ENCODE results near the gene PABPN1L. TPM values are rescaled to one million over a fixed set of nuclear protein-coding genes. Genes with fewer than 3 reads are reported as not detected.

Gene PABPN1L
- total and polyA plus RNA-seq, 2 donors (not counting 1 experiment from before 2014, with no cell fraction given), result 0.21 to 0.84 TPM

DNA sequence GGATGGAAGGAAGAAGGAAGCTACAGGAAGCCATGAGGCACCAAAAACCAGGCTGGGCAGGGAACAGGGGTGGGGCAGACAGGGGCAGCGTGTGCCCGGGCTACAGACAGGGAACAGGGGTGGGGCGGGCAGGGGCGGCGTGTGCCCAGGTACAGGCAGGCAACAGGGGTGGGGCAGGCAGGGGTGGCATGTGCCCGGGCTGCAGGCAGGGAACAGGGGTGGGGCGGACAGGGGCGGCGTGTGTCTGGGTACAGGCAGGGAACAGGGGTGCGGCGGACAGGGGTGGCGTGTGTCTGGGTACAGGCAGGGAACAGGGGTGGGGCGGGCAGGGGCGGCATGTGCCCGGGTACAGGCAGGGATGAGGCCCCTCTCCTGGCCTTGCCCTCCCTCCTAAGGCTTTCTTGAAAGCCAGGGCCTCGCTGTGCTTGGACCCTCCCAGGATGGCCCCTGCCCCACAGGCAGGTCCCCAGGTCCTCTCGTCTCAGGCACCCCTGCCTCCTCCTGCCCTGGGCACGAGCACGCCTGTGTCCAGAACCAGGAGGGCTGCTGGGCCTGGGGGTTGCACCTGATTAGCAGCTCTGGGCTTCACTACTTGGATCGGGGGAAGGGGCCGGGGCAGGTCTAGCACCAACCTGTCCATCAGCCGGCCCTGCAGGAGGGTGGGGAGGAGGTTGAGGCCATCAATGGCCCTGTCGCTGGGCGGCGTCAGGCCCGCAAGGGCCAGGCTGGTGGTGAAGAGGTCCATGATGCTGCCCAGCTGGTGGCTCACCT lies 40.2 kb downstream of the PABPN1L start:
- Mint-ChIP-seq H3K27ac (no peak overlapping the region), H3K27me3 (no peaks in the 10 kb centered on the region), H3K4me1 (no peaks in the 10 kb centered on the region), H3K4me3 (no peak overlapping the region), H3K9me3 (ENCODE audit: insufficient read depth) (no peaks in the 10 kb centered on the region)
- TF ChIP-seq, protein P1, sequence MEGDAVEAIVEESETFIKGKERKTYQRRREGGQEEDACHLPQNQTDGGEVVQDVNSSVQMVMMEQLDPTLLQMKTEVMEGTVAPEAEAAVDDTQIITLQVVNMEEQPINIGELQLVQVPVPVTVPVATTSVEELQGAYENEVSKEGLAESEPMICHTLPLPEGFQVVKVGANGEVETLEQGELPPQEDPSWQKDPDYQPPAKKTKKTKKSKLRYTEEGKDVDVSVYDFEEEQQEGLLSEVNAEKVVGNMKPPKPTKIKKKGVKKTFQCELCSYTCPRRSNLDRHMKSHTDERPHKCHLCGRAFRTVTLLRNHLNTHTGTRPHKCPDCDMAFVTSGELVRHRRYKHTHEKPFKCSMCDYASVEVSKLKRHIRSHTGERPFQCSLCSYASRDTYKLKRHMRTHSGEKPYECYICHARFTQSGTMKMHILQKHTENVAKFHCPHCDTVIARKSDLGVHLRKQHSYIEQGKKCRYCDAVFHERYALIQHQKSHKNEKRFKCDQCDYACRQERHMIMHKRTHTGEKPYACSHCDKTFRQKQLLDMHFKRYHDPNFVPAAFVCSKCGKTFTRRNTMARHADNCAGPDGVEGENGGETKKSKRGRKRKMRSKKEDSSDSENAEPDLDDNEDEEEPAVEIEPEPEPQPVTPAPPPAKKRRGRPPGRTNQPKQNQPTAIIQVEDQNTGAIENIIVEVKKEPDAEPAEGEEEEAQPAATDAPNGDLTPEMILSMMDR (IDR thresholded peaks at IDR 0.05), result no peak
- no peak for TF ChIP-seq EZH2 (IDR thresholded peaks at IDR 0.05; ENCODE audit: borderline replicate concordance, insufficient read depth, low read depth, low read length, poor library complexity, severe bottlenecking)
- WGBS (ENCODE audit: insufficient coverage), result 96% methylated on average over 25 of the region's 26 CpGs
- H3K79me2 ChIP-seq (ENCODE audit: control insufficient read depth, insufficient read depth, low read length), result no peaks in the 10 kb centered on the region
- H3K9me3 ChIP-seq (ENCODE audit: control extremely low read depth in 1 of 3, control insufficient read depth in 2 of 3, insufficient read depth in 1 of 3, low read length in 2 of 3), result no peaks in the 10 kb centered on the region
- H2AFZ ChIP-seq (ENCODE audit: insufficient read depth, low read depth, low read length, poor library complexity, severe bottlenecking), result no peak overlapping the region
- no peak overlapping the region for H3K27ac ChIP-seq (ENCODE audit: low read length in 2 of 2)
- H3K4me1 ChIP-seq (ENCODE audit: control insufficient read depth in 2 of 2, insufficient read depth in 2 of 2, low read length in 2 of 2), result no peaks in the 10 kb centered on the region
- ChIA-PET CTCF (no interaction called here), POLR2A (interaction anchor here (0.6 kb wide), 1 partner anchor 223 kb away, joined by 4 read pairs; no protein-coding TSS in a partner anchor)
- peaks cover 0 to 19% of the 10 kb centered on the region in 2 experiments for H3K36me3 ChIP-seq (replicated peaks in 1 of 2; ENCODE audit: control extremely low read depth in 1 of 2, control insufficient read depth in 1 of 2, extremely low read depth in 1 of 2, insufficient read depth in 2 of 2, low read length in 1 of 2)
- DNase-seq (no peak), ATAC-seq (ENCODE audit: low read depth) (no peak)
- H4K20me1 ChIP-seq (ENCODE audit: control insufficient read depth, insufficient read depth, low read length, poor library complexity, severe bottlenecking), result no peaks in the 10 kb centered on the region
- H3K4me2 ChIP-seq (replicated peaks; ENCODE audit: low read depth, low read length, poor library complexity, severe bottlenecking), result no peak overlapping the region
- H3K27me3 ChIP-seq (replicated peaks in 1 of 4; ENCODE audit: control extremely low read depth in 1 of 4, control insufficient read depth in 3 of 4, insufficient read depth in 4 of 4, low read length in 3 of 4), result no peaks in the 10 kb centered on the region
- intact Hi-C loops (cut with micrococcal nuclease), result no loop called here
- no peak overlapping the region for H3K9ac ChIP-seq (ENCODE audit: low read length)
- H3K4me3 ChIP-seq (ENCODE audit: control extremely low read depth in 1 of 5, extremely low read depth in 1 of 5, insufficient read depth in 1 of 5, low read depth in 2 of 5, low read length in 4 of 5), result no peak overlapping the region

DNA sequence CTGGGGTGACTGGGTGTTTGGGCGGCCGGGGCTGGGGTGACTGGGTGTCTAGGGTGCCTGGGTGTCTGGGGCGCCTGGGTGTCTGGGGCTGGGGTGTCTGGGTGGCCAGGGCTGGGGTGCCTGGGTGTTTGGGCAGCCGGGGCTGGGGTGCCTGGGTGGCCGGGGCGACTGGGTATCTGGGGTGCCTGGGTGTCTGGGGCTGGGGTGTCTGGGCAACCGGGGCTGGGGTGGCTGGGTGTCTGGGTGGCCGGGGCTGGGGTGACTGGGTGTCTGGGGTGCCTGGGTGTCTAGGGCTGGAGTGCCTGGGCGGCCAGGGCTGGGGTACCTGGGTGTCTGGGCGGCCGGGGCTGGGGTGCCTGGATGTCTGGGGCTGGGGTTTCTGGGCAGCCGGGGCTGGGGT lies 41.3 kb downstream of the PABPN1L start:
- TF ChIP-seq EZH2 (IDR thresholded peaks at IDR 0.05; ENCODE audit: borderline replicate concordance, insufficient read depth, low read depth, low read length, poor library complexity, severe bottlenecking), result no peak
- TF ChIP-seq, protein P1 (IDR thresholded peaks at IDR 0.05), result no peak
- Mint-ChIP-seq H3K4me3 (no peak overlapping the region), H3K9me3 (ENCODE audit: insufficient read depth) (no peaks in the 10 kb centered on the region), H3K4me1 (no peaks in the 10 kb centered on the region), H3K27me3 (no peaks in the 10 kb centered on the region), H3K27ac (no peak overlapping the region)
- no peaks in the 10 kb centered on the region for H3K4me1 ChIP-seq (ENCODE audit: control insufficient read depth in 2 of 2, insufficient read depth in 2 of 2, low read length in 2 of 2)
- H3K36me3 ChIP-seq (replicated peaks in 1 of 2; ENCODE audit: control extremely low read depth in 1 of 2, control insufficient read depth in 1 of 2, extremely low read depth in 1 of 2, insufficient read depth in 2 of 2, low read length in 1 of 2), result peaks cover 0 to 24% of the 10 kb centered on the region in 2 experiments
- H3K79me2 ChIP-seq (ENCODE audit: control insufficient read depth, insufficient read depth, low read length), result no peaks in the 10 kb centered on the region
- no peaks in the 10 kb centered on the region for H3K27me3 ChIP-seq (replicated peaks in 1 of 4; ENCODE audit: control extremely low read depth in 1 of 4, control insufficient read depth in 3 of 4, insufficient read depth in 4 of 4, low read length in 3 of 4)
- WGBS (ENCODE audit: insufficient coverage), result 99% methylated on average over 8 of the region's 12 CpGs
- CTCF ChIA-PET, result no interaction called here
- H3K9me3 ChIP-seq (ENCODE audit: control extremely low read depth in 1 of 3, control insufficient read depth in 2 of 3, insufficient read depth in 1 of 3, low read length in 2 of 3), result no peaks in the 10 kb centered on the region
- ATAC-seq (ENCODE audit: low read depth) (no peak), DNase-seq (no peak)
- H4K20me1 ChIP-seq (ENCODE audit: control insufficient read depth, insufficient read depth, low read length, poor library complexity, severe bottlenecking), result no peaks in the 10 kb centered on the region
- H3K4me2 ChIP-seq (replicated peaks; ENCODE audit: low read depth, low read length, poor library complexity, severe bottlenecking), result no peak overlapping the region
- H3K4me3 ChIP-seq (ENCODE audit: control extremely low read depth in 1 of 5, extremely low read depth in 1 of 5, insufficient read depth in 1 of 5, low read depth in 2 of 5, low read length in 4 of 5), result no peak overlapping the region
- intact Hi-C loops (cut with micrococcal nuclease), result no loop called here
- no peak overlapping the region for H3K9ac ChIP-seq (ENCODE audit: low read length)
- no peak overlapping the region for H2AFZ ChIP-seq (ENCODE audit: insufficient read depth, low read depth, low read length, poor library complexity, severe bottlenecking)
- no peak overlapping the region for H3K27ac ChIP-seq (ENCODE audit: low read length in 2 of 2)
- POLR2A ChIA-PET, result no interaction called here
